HG03066 (cell line): Measurements from ENCODE around the gene ALDOA.
"Not testable (repeated sequence)": the region's sequence is repeated elsewhere in the genome, so short reads cannot be mapped to it uniquely, and the experiment has no call there.

Experiments
- ATAC-seq: cut with Tn5 transposase; IDR thresholded peaks from one replicate; pipeline ENCODE4 v1.9.1; 2021; ENCODE audit warnings: low read depth; ENCODE audit not compliant: unreplicated experiment

The ALDOA gene

DNA sequence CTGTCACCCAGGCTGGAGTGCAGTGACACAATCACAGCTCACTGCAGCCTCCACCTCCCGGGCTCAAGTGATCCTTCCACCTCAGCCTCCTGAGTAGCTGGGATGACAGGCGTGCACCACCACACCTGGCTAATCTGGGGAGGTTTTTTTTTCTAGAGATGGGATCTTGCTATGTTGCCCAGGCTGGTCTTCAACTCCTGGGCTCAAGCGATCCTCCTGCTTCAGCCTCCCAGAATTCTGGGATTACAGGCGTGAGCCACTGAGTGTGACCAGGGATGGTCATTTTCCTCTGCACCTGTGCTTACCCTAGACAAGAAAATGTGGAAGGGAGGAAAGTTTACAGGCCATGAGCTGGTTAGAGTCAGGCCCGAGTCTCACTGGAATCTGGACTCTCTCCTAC is 24.9 kb upstream of the ALDOA start:
- not testable (repeated sequence) for ATAC-seq

DNA sequence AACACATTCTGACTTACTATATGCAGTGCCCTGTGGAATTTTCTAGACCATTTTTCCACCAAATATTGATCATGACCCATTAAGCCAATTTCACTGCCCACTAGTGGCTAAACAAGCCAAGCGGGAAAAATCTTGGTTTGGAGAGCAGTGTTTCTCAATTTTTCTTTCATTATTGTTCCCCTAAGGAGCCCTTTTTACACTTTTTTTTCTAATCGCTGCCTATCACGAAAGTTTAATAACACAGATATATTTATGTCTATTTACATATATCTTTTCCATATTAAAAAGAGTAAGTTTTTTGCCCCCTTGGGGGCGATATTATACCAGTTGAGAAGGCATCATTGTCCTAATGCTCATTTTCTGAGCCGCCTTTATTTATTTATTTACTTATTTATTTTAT is 23.7 kb upstream of the ALDOA start:
- ATAC-seq, result no peak

DNA sequence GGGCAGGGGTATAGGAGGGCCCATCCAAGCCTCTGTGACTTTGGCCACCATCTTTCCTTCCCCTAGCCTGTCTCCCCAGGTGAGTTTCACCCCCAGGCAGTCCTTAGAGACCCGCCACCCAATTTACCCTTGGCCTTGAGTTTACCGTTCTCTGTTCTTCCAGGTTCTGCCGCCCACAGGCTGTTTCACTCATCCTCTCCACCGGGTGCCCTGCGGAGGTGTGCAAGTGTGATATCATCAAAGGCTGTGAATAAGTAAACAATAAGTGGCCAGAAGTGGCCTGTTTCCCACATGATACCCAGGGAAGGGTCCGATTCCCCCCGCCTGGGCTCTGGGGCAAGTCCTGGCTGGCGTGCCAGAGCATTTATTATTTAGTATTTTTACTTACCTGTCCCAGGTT is 19.4 kb upstream of the ALDOA start:
- ATAC-seq, result no peak

DNA sequence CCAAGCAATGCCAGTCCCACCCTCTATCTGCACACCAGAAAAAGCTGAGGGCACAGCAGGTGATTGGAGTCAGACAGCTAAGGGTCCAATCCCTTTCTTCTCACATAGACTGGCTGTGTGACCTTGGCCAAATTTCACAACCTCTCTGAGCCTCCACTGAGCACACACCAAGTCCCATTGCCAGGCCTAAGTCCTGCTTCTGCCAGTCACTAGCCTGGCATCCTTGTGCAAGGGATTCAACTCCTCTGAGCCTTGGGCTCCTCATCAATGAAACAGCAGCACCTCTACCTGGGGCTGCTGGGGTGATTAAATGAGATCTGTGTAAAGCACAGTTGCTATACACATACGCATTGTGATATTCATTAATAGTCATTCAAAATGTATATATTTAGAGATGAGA is 19.0 kb upstream of the ALDOA start:
- ATAC-seq, result no peak

DNA sequence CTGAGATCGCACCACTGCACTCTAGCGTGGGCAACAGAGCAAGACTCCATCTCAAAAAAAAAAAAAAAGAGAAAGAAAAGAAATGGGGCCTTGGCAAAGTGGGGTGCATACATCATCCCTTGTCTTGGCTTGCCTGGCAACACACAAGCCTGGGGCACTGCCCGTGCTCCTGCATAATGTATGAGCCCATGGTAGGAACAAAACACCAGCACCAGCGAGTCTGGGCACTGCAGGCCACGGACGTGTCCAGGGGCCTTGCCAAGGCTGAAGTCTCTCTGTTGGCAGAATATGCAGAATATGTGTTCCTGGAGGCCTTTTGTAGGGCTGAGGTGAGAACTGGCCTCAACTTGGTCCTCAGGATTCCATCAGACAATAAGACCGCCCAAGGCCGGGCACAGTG is 15.7 kb upstream of the ALDOA start:
- no peak for ATAC-seq

DNA sequence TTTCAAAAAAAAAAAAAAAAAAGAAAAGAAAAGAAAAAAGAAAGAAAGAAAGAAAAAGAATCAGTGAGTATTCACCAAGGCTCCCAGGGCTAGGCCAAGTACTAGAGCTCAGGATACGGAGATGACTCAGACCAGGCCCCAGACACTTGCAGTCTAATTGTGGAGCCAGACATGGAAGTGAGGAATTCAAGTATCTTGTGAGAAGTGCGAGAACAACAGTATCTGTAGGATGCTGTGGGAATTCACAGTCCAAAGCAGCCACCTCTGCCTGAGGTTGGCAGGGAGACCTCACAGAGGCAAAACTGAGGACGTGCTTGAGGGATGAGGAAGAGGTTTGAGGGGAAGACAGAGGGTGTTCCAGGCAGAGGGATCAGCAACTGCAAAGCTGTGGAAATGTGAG is 14.0 kb upstream of the ALDOA start:
- no peak for ATAC-seq

DNA sequence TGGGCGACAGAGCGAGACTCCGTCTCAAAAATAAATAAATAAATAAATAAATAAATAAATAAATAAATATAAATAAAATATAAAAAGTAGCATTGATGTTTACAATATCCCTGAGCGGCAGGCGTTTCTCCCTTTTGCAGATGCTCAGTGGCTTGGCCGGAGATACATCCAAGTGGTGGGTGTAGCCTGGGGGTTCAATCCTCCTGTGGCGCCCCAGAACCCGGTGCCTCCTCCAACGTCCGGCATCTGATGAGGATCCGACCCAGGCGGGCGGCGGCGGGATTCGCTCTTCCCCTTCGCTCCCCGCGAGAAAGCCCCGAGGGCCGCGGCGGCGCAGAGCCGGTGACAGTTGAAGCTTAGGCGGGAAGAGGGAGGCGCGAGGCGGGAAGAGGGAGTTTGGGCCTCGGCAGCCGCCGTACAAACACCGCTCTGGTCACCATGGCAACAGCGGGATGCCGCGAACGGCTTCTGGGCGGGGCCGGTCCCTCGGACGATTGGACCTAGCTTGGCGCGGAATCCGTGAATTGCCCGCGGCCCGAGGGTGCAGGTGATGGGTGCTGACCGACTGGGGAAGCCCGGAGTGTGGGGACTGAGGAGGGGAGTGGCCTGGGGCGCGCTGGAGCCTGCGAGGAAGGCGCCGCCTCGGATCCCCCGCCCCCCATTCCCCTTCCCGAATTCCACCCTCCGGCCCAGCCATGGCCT is 12.7 kb upstream of the ALDOA start:
- peak; percentile 65 for ATAC-seq

DNA sequence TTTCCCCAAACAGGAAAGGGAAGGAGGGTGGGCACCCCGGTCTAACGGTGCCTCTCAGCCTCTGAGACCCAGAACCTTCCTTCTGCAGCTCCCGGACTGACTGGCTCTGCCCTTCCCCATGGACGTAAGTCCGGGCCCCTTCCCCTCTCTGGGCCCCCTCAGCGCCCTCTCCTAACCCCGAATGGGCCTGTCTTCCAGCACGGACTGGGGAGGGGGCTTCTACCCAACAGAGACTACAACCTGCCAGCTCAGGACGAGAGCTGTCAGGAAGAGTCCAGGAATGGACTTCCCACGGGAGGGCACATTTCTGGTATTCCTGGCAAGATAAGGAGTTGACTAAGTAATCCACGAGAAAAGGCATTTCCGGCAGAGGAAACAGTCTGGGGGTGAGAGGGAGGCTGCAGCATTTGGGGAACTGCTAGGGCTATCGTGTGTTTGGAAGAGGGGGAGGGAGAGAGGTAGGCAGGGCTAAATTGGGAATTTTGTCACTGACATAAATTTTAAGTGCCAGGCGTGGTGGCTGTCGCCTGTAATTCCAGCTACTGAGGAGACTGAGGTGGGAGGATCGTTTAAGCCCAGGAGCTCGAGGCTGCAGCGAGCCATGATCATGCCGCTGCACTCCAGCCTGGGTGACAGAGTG is 12.1 kb upstream of the ALDOA start:
- no peak for ATAC-seq

DNA sequence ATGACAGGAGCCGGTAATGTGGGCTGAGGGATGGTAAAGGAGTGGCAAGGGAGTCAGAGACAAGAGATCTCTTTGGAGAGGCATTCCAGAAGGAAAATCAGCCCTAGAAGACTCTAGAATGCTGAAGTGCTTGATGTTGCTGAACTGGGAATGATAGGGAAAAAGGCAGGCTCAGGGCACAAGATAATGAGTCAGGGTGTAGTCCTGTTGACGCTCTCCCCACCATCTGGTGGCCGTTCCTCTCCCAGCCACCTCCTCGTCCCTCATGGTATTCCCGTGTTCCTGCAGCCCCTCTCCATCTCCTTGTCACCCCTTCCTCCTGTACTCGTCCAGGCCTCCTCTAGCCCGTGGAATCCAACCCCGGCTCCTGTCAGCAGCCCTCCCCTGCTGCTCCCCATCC is 11.1 kb upstream of the ALDOA start:
- no peak for ATAC-seq

DNA sequence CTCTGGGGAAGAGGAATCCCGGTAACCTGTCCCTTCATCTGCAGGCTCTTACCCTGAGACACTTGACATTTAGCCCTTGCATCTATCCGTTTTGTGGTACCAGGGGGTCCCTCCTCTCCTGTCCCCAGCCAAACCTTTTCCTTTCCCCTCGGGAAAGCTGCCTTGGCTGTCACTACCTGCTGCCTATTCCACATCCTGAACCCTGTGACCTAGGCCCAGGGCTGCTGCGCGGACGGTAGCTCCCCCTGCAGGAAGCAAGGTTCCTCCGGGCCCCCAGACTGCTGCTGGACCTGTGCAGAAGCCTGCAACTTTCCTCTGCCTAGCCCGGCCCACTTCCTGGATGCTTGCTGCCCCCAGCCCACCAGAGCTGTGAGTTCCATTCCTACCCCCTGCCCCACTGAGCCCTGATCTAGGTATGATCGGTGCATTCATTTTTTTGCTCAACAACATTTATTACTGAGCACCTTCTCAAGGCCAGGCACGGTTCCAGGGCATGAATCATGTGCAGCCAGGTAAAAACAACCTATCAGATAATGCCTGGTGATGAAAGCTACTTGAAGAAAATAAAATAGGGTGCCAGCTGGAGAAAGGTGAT is 10.5 kb upstream of the ALDOA start:
- ATAC-seq, result no peak

DNA sequence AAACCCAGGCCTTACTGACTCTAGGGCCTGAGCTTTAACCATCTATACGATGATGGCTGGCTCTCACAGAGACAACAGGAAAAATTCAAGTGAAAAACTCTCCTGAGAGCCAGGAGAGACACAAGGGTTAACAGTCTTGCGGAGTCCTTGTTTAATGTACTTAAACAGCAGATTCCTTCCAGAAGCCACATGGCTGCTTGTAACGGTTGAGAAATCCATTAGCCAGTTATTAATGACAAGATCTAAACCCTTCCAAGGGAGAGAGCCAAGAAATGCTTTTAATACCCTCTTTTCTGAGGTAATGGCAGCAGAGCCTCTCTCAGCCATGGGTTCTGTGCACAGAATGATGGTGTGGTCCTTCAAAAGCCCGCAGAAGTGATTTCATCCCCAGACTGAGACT is 5.2 kb upstream of the ALDOA start:
- no peak for ATAC-seq

DNA sequence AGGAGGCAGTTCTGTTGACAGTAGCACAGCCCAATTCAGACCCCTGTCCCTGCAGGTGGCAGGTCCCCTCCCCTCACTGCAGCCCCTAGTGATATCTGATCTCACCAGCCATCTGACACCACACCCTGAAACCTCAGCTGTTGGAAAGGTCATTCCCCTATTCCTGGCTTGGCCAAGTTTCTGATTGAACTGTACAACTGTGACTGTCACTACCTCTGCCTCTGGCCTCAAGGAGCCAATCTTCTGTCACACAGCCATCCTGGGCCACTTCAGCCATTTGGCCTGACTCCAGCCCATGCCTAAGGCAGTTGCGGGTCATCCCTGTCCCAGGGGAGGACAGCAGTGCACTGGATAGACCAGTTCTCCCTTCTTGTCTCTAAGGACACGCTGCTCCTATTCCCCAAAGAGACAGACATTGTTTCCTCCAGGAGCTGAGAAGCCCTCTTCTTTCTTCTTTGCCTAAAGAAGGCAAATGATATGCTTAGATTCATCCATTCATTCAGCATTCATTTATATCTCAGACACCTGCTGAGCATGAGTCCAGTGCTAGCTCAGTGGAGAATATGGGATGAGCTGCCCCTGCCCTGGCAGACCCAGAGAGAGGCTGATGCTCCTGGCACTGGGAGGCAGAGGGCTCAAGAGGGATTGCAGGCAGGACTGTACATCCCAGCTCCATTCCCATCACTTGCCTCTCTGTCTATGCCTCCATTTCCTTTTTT is 4.6 kb upstream of the ALDOA start:
- no peak for ATAC-seq

DNA sequence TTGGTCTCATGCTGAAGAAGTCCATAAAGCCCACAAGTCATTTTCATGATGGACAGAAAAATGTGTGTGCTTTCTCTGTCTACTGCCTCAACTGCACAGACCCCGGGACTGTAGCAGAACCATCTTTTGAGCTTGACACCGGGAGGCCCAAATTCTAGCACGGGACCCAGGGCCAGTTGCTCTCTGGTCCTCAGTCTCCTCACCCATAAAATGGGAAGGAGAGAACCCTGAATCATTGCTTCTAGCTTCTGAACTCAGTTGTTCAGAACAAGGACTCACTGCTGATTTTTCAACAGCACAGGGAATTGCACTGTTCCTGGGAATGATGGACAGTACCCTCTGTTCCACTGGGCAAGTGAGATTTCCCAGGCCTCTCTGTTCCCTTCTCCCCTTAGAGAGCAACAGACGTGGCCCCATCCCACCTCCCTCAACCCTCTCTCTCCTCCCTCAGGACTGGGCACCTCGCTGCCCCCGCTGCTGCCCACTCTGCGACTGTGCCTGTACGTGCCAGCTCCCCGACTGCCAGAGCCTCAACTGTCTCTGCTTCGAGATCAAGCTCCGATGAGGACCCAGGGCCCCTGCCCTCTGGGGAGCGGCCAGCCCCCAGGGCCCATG is 2.2 kb upstream of the ALDOA start:
- no peak for ATAC-seq

DNA sequence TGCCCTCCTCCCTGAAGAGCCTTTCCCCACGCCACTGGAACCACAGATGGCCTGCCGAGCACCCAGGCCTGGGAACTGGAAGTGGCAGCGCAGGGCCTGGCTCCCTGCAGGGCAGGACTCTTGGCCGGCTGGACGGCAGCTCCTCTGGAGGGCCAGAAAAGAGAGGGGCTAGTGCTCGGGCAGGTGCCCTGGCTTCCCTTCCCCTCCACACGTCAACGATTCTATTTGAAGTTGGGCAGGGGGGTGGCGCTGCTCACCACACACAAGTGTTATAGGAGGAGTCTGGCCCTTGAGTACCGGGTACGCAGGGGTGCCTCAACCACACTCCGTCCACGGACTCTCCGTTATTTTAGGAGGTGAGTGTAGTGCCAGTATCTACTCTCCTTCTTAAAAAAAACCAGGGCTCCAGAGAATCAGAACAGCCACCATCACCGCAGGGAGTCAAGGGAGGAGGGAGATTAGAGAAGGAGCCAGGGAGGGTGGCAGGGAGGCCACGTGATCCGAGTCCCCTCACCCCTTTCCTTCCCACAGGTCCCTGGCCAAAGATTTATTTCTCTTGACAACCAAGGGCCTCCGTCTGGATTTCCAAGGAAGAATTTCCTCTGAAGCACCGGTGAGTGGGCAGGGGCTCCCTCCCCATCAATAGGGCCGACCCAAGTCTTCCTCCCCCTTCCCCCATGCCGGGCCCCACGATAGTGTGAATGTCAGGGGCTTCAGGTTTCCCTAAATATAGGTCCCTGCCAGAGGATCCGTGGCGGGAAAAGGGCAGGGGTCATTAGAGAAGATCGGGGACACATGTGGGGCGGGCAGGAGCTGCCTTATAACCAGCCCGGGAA is 1.4 kb upstream of the ALDOA start:
- no peak for ATAC-seq

DNA sequence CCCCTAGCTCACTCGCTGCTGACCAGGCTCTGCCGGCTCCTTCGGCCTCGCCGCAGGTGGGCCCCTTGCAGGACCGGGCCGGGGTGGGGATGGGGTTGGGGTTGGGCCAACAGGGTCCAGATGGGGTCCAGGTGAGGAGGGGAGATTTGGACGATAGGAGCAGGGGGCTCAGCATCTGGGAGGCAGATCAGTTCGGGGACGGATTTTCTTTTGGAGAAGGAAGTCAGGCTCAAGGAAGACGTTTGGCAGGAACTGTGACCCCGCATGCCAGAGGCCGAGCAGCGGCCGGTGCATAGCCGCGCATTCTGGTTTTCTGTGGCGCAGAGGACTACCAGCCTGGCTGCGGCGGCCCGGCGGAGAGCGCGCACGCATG is 845 bp upstream of the ALDOA start:
- no peak for ATAC-seq

DNA sequence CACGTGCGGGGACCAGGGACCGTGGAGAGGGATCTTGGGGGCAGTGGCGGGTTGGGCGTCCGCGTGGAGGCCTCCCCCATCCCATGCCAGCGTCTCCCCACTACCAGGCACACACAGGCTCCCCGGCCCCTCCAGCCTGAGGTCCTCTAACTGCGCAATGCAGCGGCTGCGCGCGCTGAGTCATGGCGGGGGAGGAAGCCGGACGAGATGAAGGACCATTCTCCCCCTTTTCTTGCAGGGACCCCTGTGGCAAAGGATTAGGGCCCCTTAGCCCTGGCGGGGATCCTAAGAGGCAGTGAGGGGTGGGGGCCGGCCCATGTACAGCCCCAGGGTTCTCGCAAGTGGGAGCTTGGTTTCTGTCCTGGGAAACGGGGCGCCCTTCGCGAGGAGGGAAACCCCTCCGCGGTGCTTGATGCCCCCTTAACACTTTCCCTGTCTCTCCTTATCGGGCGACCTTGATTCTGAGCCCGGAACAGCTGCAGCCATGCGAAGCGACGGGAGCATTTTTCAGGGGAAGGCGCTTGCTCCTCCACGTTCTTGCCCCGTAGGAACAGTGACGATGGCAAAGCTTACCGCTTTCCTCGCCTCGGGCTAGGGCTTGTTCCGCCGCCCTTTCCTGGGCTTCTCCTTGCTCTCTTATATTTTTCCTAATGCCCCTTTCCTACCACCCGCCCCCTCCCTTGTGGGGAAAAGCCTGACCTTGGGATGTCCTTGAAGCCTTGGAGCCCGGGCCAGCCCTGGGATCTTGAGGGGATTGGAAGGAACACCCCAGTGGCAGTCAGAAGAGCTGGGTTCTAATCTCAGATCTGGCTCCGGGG is 592 bp downstream of the ALDOA start:
- no peak for ATAC-seq

DNA sequence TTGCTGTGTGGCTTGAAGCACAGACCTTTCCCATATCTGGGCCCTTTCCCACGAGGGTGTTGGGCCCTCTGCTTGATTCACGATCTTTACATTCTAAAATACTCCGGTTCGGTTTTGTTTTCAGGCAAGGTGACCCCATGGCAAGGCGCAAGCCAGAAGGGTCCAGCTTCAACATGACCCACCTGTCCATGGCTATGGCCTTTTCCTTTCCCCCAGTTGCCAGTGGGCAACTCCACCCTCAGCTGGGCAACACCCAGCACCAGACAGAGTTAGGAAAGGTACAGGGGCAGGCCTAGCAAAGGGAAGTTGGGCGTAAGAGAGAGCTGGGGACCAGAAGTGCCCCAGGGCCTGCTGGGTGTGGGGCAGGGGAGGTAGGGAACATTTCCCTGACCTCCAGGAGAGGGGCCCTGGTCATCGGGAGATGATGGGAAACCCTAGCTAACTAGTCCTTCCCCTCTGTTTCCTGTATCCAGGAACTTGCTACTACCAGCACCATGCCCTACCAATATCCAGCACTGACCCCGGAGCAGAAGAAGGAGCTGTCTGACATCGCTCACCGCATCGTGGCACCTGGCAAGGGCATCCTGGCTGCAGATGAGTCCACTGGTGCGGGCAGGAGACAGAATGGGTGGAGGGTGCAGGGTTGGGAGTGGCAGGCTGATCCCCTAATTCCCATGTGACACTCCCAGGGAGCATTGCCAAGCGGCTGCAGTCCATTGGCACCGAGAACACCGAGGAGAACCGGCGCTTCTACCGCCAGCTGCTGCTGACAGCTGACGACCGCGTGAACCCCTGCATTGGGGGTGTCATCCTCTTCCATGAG is 1.4 kb downstream of the ALDOA start:
- ATAC-seq, result no peak

DNA sequence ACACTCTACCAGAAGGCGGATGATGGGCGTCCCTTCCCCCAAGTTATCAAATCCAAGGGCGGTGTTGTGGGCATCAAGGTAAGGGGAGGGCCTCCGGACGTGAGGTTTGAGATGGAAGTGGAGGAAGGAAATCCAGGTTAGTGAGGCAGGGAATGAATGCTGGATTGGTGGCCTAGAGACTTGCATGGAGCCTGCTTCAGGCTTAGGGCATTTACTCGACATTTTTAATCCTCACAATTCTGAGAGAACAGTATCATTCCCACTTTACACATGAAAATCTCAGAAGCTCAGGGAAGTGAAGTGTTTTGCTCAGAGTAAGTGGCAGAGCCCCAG is 2.0 kb downstream of the ALDOA start:
- no peak for ATAC-seq

DNA sequence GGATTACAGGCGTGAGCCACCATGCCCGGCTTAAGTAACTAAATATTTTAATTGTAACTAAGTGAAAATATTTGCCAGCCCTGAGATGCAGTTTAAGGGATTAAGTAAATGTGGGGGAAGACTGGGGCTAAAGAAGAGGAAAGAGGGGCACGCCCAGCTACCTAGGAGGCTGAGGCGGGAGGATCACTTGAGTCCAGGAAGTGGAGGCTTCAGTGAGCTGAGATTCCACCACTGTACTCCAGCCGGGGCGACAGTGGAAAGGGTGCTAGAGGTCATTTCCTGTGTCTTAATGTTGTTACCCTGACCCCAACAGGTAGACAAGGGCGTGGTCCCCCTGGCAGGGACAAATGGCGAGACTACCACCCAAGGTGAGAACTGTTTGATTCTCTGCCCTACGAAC is 2.8 kb downstream of the ALDOA start:
- no peak for ATAC-seq
